SW 1271 (cell line): ENCODE results near the gene ZDHHC7.
"Not testable (repeated sequence)": the region's sequence is repeated elsewhere in the genome, so short reads cannot be mapped to it uniquely, and the experiment has no call there.

ENCODE experiments used
- DNase-seq, 2 experiments: peaks; one replicate each; lab custom pipeline; 2025; lab: John Stamatoyannopoulos, UW

Gene ZDHHC7

GRCh38 chr16:84938616-84939015, 72.7 kb downstream of the ZDHHC7 start:
- not testable (repeated sequence) for DNase-seq

GRCh38 chr16:84937196-84938005, 73.9 kb downstream of the ZDHHC7 start:
- DNase-seq, result no peak

- no peak for DNase-seq
Observed at GRCh38 chr16:84933774-84934631, 77.3 kb downstream of the ZDHHC7 start.

GRCh38 chr16:84932681-84933080, 78.7 kb downstream of the ZDHHC7 start:
- DNase-seq, result no peak

GRCh38 chr16:84931506-84931905, 79.8 kb downstream of the ZDHHC7 start:
- DNase-seq, result no peak

- DNase-seq, result no peak
Observed at GRCh38 chr16:84931107-84931494, 80.2 kb downstream of the ZDHHC7 start.

GRCh38 chr16:84930298-84931106, 80.8 kb downstream of the ZDHHC7 start:
- no peak for DNase-seq

GRCh38 chr16:84929421-84930297, 81.7 kb downstream of the ZDHHC7 start:
- no peak for DNase-seq

GRCh38 chr16:84928679-84929420, 82.5 kb downstream of the ZDHHC7 start:
- DNase-seq, result no peak

- no peak for DNase-seq
Observed at GRCh38 chr16:84927621-84928591, 83.4 kb downstream of the ZDHHC7 start.

- DNase-seq, result no peak
Observed at GRCh38 chr16:84926462-84926861, 84.9 kb downstream of the ZDHHC7 start.

GRCh38 chr16:84925773-84926372, 85.5 kb downstream of the ZDHHC7 start:
- no peak for DNase-seq

GRCh38 chr16:84925092-84925772, 86.1 kb downstream of the ZDHHC7 start:
- peak in 1 of 2 experiments; percentile 7 for DNase-seq

GRCh38 chr16:84924331-84925091, 86.8 kb downstream of the ZDHHC7 start:
- DNase-seq, result no peak
